Activated T-cell treated with anti-CD3 and anti-CD28 coated beads, Interleukin-2, amount 50 U/mL, for 24 hours (primary cell): Measurements from ENCODE around the gene KIF3A.

ENCODE experiments used
- DNase-seq: peaks from one replicate; pipeline ENCODE4 v3.0.0-alpha.2; 2020
- H3K27ac Mint-ChIP-seq: 2 replicates; pipeline ENCODE4 v1.8.0; 2020; ENCODE audit warnings: mild to moderate bottlenecking, mixed read lengths
- H3K27me3 Mint-ChIP-seq: 2 replicates; pipeline ENCODE4 v1.8.0; 2020; ENCODE audit warnings: mixed read lengths
- H3K36me3 Mint-ChIP-seq: 2 replicates; pipeline ENCODE4 v1.8.0; 2020; ENCODE audit warnings: low read depth, mixed read lengths
- H3K4me1 Mint-ChIP-seq: 2 replicates; pipeline ENCODE4 v1.8.0; 2020; ENCODE audit warnings: low read depth, mixed read lengths
- H3K4me3 Mint-ChIP-seq: 2 replicates; pipeline ENCODE4 v1.8.0; 2020; ENCODE audit warnings: mild to moderate bottlenecking, moderate library complexity, mixed read lengths
- H3K9me3 Mint-ChIP-seq: 2 replicates; pipeline ENCODE4 v1.8.0; 2020; ENCODE audit warnings: mixed read lengths

Gene KIF3A

GRCh38 chr5:132764051-132764450 lies 26.7 kb upstream of the KIF3A start:
- DNase-seq: peak; percentile 8
- Mint-ChIP-seq H3K27ac (no peak overlapping the region), H3K27me3 (no peaks in the 10 kb centered on the region), H3K36me3 (peaks cover 18% of the 10 kb centered on the region), H3K4me3 (no peak overlapping the region), H3K9me3 (no peaks in the 10 kb centered on the region), H3K4me1 (no peaks in the 10 kb centered on the region)

GRCh38 chr5:132763181-132764036 lies 26.1 kb upstream of the KIF3A start:
- H3K4me3 Mint-ChIP-seq: no peak overlapping the region
- H3K4me1 Mint-ChIP-seq: no peaks in the 10 kb centered on the region
- no peaks in the 10 kb centered on the region for H3K27me3 Mint-ChIP-seq
- H3K9me3 Mint-ChIP-seq: no peaks in the 10 kb centered on the region
- H3K36me3 Mint-ChIP-seq: peaks cover 23% of the 10 kb centered on the region
- peak overlapping the region; percentile 42 for H3K27ac Mint-ChIP-seq
- DNase-seq: peak; percentile 18

DNA sequence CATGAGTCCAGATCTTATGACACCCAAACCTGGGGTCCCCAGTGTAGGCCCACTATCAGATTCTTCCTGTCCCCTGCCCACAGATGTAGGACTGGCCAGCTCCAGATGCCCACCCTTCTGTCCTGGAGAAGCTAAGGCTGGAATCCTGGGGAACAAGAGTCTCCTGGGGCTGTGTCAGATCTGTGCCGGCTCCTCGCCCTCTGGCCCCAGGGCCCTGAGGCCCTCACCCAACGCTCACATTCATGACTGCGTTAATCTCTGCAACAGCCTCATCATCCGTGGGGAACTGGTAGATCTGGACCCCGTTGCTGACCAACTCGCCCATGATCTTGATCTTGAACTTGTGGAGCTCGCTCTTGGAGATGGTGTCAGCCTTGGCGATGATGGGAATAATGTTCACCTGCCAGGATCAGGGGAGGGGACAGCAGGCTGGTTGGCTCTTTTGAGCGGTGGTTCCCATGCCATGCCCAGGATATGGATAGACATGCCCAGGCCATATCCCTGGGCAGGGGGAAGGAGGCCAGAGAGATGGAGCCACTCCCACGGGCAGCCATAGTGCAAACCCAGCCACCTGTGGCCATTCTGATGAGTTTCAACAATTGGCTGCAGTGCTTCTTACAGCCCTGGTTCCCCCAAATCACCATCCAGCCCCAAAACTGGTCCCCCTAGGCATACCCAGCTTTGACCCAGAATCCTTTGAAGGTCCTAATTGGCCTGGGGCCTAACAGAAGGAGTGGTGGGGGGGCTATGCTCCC lies 25.1 kb upstream of the KIF3A start:
- H3K4me3 Mint-ChIP-seq: no peak overlapping the region
- peaks cover 23% of the 10 kb centered on the region for H3K36me3 Mint-ChIP-seq
- no peaks in the 10 kb centered on the region for H3K27me3 Mint-ChIP-seq
- no peaks in the 10 kb centered on the region for H3K4me1 Mint-ChIP-seq
- DNase-seq: peak; percentile 22
- no peak overlapping the region for H3K27ac Mint-ChIP-seq
- H3K9me3 Mint-ChIP-seq: no peaks in the 10 kb centered on the region

DNA sequence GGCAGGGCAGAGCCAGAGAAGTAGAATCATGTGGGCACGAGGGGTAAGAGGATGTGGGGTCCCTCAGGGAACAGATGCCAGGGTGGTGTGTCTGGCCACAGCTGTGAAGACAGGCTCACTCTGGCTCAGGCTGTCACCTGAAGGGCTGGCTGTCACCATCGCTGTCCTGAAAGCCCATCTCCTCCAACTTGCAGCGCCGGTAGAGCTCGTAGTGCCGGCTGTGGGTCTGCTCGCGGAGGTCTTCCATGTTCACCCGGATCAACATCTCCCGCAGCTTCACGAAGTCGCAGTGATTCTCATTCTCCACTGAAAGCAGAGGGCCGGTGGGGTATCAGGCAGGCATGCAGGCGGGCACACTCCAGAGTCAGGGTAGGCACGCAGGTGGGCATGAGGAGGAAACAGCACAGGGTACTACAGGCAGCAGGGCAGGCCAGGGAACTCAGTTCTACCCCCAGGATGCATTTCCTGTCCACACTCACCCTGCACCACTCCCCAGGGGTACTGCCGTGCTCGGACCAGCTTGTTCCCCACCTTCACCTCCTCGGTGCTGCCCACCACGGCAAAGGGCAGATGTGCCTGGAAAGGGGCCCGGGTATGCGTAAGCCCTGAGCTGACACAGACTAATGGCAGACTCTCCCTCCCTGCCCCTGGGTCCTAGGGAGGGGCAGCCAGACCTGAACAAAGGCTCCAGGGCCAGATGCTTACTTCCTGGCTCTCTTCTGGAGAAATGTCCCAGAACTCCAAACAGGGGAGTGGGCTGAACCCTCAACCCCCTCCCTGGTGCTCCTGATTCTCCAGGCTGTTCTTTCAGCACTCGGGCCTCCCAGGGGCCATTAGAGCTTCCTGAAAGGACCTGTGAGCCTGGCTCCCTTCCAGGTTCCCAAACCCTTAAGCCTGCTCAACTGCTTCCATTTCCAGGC lies 24.2 kb upstream of the KIF3A start:
- no peaks in the 10 kb centered on the region for H3K4me1 Mint-ChIP-seq
- H3K9me3 Mint-ChIP-seq: no peaks in the 10 kb centered on the region
- H3K27me3 Mint-ChIP-seq: no peaks in the 10 kb centered on the region
- no peak overlapping the region for H3K4me3 Mint-ChIP-seq
- peak overlapping the region; percentile 19 for H3K27ac Mint-ChIP-seq
- DNase-seq: peak; percentile 23
- H3K36me3 Mint-ChIP-seq: peaks cover 23% of the 10 kb centered on the region

GRCh38 chr5:132760601-132761317 lies 23.4 kb upstream of the KIF3A start:
- no peak overlapping the region for H3K27ac Mint-ChIP-seq
- H3K4me1 Mint-ChIP-seq: no peaks in the 10 kb centered on the region
- DNase-seq: peak; percentile 20
- H3K36me3 Mint-ChIP-seq: peaks cover 23% of the 10 kb centered on the region
- H3K9me3 Mint-ChIP-seq: no peaks in the 10 kb centered on the region
- no peak overlapping the region for H3K4me3 Mint-ChIP-seq
- H3K27me3 Mint-ChIP-seq: no peaks in the 10 kb centered on the region

- Mint-ChIP-seq H3K9me3 (no peaks in the 10 kb centered on the region), H3K27ac (no peak overlapping the region)
Observed at GRCh38 chr5:132760049-132760420, 22.7 kb upstream of the KIF3A start.

GRCh38 chr5:132759114-132760048 lies 22.0 kb upstream of the KIF3A start:
- Mint-ChIP-seq H3K9me3 (no peaks in the 10 kb centered on the region), H3K36me3 (peaks cover 22% of the 10 kb centered on the region), H3K27ac (peak overlapping the region; percentile 42), H3K4me1 (peaks cover 8% of the 10 kb centered on the region), H3K4me3 (no peak overlapping the region), H3K27me3 (no peaks in the 10 kb centered on the region)
- DNase-seq: peak; percentile 26

More at GRCh38 chr5:132760049-132760420, 22.7 kb upstream of the KIF3A start:
- no peak for DNase-seq
- Mint-ChIP-seq H3K36me3 (peaks cover 23% of the 10 kb centered on the region), H3K4me1 (peaks cover 2% of the 10 kb centered on the region), H3K27me3 (no peaks in the 10 kb centered on the region), H3K4me3 (no peak overlapping the region)

- H3K27me3 Mint-ChIP-seq: no peaks in the 10 kb centered on the region
- H3K9me3 Mint-ChIP-seq: no peaks in the 10 kb centered on the region
- peaks cover 14% of the 10 kb centered on the region for H3K4me1 Mint-ChIP-seq
- H3K4me3 Mint-ChIP-seq: no peak overlapping the region
- no peak overlapping the region for H3K27ac Mint-ChIP-seq
- peak; percentile 18 for DNase-seq
- peaks cover 23% of the 10 kb centered on the region for H3K36me3 Mint-ChIP-seq
Observed at GRCh38 chr5:132758451-132758850, 21.1 kb upstream of the KIF3A start.

DNA sequence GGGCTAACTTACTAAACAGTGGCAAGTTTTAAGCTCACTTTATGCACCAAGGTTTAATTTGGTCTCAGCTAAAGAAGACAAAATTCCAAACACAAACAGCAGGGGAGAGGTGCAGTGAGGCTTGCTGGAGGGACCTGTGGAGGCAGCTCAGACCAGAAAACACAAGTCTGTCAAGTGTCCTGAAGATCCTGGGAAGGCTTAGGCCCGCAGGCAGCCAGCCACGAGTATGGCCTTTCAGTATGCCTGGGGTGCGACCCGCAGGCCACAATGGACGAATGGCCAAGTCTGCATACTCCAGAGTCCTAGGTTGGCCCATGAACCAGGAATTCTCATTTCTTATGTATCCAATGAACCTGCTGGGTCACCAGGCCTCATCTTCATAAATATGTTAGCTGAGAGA lies 19.2 kb upstream of the KIF3A start:
- H3K9me3 Mint-ChIP-seq: no peaks in the 10 kb centered on the region
- H3K27me3 Mint-ChIP-seq: no peaks in the 10 kb centered on the region
- no peak overlapping the region for H3K4me3 Mint-ChIP-seq
- DNase-seq: peak; percentile 16
- H3K4me1 Mint-ChIP-seq: peaks cover 30% of the 10 kb centered on the region
- no peak overlapping the region for H3K27ac Mint-ChIP-seq
- peaks cover 37% of the 10 kb centered on the region for H3K36me3 Mint-ChIP-seq

- no peaks in the 10 kb centered on the region for H3K27me3 Mint-ChIP-seq
- no peak overlapping the region for H3K4me3 Mint-ChIP-seq
- H3K27ac Mint-ChIP-seq: no peak overlapping the region
- H3K4me1 Mint-ChIP-seq: peaks cover 45% of the 10 kb centered on the region
- no peaks in the 10 kb centered on the region for H3K9me3 Mint-ChIP-seq
- peaks cover 42% of the 10 kb centered on the region for H3K36me3 Mint-ChIP-seq
- DNase-seq: peak; percentile 25
Observed at GRCh38 chr5:132754947-132755346, 17.6 kb upstream of the KIF3A start.

DNA sequence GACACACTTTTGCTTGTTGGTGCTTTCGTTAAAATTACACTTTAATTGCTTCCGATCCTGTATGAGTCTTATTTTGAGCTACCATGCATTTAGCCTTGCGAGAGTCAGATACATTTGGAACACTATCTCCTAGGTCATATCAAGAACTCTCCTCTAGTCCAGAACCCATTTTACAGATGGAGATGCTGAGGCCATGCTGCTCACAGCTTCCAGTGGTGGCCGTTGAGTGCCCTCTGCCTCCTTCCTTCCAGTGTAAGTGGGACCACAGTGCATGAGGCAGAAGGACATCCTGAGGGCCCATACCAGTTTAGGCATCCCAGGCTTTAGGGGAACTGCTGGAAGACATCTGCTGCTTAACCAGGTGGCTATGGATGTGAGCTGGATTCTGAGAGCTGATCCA lies 16.8 kb upstream of the KIF3A start:
- H3K4me3 Mint-ChIP-seq: no peak overlapping the region
- H3K27me3 Mint-ChIP-seq: no peaks in the 10 kb centered on the region
- no peak overlapping the region for H3K27ac Mint-ChIP-seq
- no peaks in the 10 kb centered on the region for H3K9me3 Mint-ChIP-seq
- H3K36me3 Mint-ChIP-seq: peaks cover 47% of the 10 kb centered on the region
- H3K4me1 Mint-ChIP-seq: peaks cover 48% of the 10 kb centered on the region
- DNase-seq: peak; percentile 24

DNA sequence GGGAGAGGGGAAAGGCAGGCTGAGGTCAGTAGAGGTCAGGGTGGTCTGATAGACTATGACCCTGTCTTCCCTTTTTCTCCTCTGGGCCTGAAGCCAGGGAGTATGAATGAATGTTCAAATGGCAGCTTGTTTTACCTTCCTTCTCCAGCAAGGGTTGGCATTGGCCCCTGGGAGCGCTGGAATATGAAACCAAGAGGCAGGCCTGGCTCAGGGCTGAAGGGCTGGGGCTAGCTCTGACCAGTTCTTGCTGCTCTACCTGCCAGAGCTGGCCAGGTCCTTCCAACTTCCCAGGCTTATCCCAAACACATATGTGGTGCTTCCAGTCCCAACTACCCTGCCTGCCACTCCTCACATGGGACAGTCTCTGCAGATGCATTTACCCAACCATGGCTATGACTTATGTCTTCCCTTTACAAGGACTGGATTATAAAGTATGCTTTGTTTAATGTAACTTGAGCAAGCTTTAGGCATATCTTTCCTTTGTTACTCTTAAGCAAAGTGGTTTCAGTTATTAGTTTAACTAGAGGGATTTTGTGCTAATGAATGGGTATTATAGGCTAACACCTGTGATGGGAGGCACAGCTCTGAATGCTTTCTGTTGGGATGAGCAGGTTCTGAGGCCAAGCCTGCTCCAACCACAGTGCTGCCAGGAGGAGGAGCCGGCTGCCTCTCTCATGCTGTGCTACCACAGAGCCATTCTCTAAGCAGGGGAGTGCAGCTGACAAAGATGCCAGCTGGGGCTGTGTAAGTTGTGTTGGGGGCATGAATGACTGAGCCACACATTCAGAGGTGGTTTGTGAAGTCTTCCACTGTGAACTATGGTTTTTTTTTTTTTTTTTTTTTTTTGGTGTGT lies 16.0 kb upstream of the KIF3A start:
- peaks cover 52% of the 10 kb centered on the region for H3K4me1 Mint-ChIP-seq

More for the DNA sequence above, 16.0 kb upstream of the KIF3A start:
- Mint-ChIP-seq H3K27ac (peak overlapping the region; percentile 2), H3K36me3 (peaks cover 47% of the 10 kb centered on the region), H3K9me3 (no peaks in the 10 kb centered on the region), H3K27me3 (no peaks in the 10 kb centered on the region), H3K4me3 (no peak overlapping the region)
- peak; percentile 26 for DNase-seq
